Tibial nerve (tissue), 4 donors: Measurements from ENCODE around the gene SLC37A1. TPM values are rescaled to one million over a fixed set of nuclear protein-coding genes. Genes with fewer than 3 reads are reported as not detected.

Experiments
- DNase-seq, 2 donors: peaks; one replicate each; pipeline ENCODE4 v3.0.0-alpha.2; 2019; ENCODE audit warnings: low spot score in 2 of 2
- H3K27ac ChIP-seq, 4 donors: fragments of 200-600 bp; sonication (generic) in 3 of 4; one replicate each; pipeline ENCODE4 v1.5.1; 2017 to 2019; ENCODE audit warnings: mild to moderate bottlenecking in 1 of 4
- H3K27me3 ChIP-seq, 2 donors: fragments of 200-600 bp; sonication (generic) in 1 of 2; one replicate each; pipeline versions ENCODE4 v1.5.1 to v1.6.0; 2017 to 2019
- H3K36me3 ChIP-seq, 3 donors: fragments of 200-600 bp; sonication (generic); one replicate each; pipeline ENCODE4 v1.5.1; 2018 to 2019
- H3K4me1 ChIP-seq, 4 donors: fragments of 200-600 bp; sonication (generic) in 3 of 4; one replicate each; pipeline ENCODE4 v1.5.1; 2017 to 2019
- H3K4me3 ChIP-seq, 4 donors: fragments of 200-600 bp; sonication (generic) in 3 of 4; one replicate each; pipeline ENCODE4 v1.5.1; 2017 to 2019; ENCODE audit warnings: mild to moderate bottlenecking in 1 of 4, moderate library complexity in 1 of 4
- H3K9me3 ChIP-seq, 4 donors: fragments of 200-600 bp; sonication (generic) in 3 of 4; one replicate each; pipeline ENCODE4 v1.5.1; 2017 to 2019
- EP300 ChIP-seq, 2 donors: sonication (generic); formaldehyde crosslinking; IDR thresholded peaks; one replicate each; pipeline ENCODE4 v1.6.1; 2017; ENCODE audit warnings: antibody characterized with exemption in 2 of 2, mild to moderate bottlenecking in 1 of 2
- POLR2A ChIP-seq, 2 donors: fragments of 450-650 bp; IDR thresholded peaks; one replicate each; pipeline ENCODE4 v1.6.1; 2017; ENCODE audit warnings: antibody characterized with exemption in 2 of 2, mild to moderate bottlenecking in 2 of 2, moderate library complexity in 2 of 2
- WGBS, 2 donors: methylation state at CpG; one replicate each; pipeline ENCODE4 v1.1.5; 2018; 5-methylcytosine and 5-hydroxymethylcytosine counted together
- total RNA-seq, 4 donors: library from RNA; depleted of rRNA; stranded (reverse); fragments of >200 nt; gene quantifications; one replicate each; pipeline ENCODE4 v1.1.0, GENCODE V29; 2016
- TF ChIP-seq, protein P1 (sequence below), 5 experiments: fragments of 200-600 bp in 3 of 5; fragments of 450-650 bp in 2 of 5; sonication (generic) in 3 of 5; IDR thresholded peaks; one replicate each; pipeline ENCODE4 v1.5.1; 2016 to 2019; ENCODE audit warnings: antibody characterized with exemption in 5 of 5, mild to moderate bottlenecking in 3 of 5, moderate library complexity in 2 of 5

The SLC37A1 gene
- total RNA-seq, 4 donors from 2014 or later = 4.4 to 6.7 (median 5.0) TPM

DNA sequence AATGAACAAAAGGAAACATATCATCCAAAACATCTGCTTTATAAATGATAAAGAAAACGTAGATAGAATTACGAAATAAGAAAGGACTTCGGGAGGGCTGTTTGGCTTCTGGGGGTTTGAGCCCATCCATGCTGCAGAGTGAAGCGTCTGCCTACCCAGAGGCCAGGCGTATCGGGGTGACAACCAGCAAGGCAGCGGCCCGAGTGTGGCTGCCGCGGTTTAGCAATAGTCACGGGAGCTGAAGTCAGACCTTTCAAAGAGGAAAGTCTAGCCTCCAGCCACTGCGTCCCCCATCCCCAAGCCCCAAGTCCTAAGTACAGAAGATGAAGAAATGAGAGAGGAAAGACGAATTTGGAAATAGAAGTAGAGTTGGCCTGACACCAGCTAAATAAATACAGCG, 8.6 kb downstream of the SLC37A1 start:
- WGBS, 2 donors = 92 to 95% methylated on average over 14 of the region's 14 CpGs
- peaks cover 0 to 27% (median 0%) of the 10 kb centered on the region in 3 donors for H3K36me3 ChIP-seq
- no peaks in the 10 kb centered on the region for H3K9me3 ChIP-seq
- H3K27me3 ChIP-seq = no peaks in the 10 kb centered on the region
- TF ChIP-seq POLR2A (IDR thresholded peaks at IDR 0.05) (no peak), EP300 (IDR thresholded peaks at IDR 0.05) (no peak)
- TF ChIP-seq, protein P1, sequence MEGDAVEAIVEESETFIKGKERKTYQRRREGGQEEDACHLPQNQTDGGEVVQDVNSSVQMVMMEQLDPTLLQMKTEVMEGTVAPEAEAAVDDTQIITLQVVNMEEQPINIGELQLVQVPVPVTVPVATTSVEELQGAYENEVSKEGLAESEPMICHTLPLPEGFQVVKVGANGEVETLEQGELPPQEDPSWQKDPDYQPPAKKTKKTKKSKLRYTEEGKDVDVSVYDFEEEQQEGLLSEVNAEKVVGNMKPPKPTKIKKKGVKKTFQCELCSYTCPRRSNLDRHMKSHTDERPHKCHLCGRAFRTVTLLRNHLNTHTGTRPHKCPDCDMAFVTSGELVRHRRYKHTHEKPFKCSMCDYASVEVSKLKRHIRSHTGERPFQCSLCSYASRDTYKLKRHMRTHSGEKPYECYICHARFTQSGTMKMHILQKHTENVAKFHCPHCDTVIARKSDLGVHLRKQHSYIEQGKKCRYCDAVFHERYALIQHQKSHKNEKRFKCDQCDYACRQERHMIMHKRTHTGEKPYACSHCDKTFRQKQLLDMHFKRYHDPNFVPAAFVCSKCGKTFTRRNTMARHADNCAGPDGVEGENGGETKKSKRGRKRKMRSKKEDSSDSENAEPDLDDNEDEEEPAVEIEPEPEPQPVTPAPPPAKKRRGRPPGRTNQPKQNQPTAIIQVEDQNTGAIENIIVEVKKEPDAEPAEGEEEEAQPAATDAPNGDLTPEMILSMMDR (IDR thresholded peaks at IDR 0.05) = no peak
- no peak for DNase-seq
- H3K4me1 ChIP-seq = peaks cover 0 to 24% (median 17%) of the 10 kb centered on the region in 4 donors
- no peak overlapping the region for H3K4me3 ChIP-seq
- H3K27ac ChIP-seq = no peak overlapping the region

DNA sequence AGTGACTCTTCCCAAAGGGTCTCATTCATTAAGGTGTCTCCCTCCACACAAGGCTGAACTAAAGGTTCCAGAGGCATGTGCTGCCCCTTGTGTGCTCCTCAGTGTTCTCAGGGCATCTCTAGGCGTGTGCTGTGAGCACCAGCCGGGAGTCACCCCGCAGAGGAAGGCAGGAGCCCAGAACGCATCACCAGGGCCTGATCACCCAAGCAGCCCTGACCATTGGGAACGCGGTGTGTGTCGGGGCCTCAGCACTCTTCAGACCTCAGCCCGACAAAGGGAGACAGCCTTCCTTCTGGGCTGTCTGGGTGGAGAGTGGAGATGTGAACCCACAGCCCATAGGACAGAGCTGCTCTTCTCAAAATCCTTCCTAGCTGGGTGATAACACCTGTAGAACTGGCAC, 9.1 kb downstream of the SLC37A1 start:
- H3K36me3 ChIP-seq = peaks cover 0 to 27% (median 0%) of the 10 kb centered on the region in 3 donors
- H3K4me3 ChIP-seq = no peak overlapping the region
- H3K4me1 ChIP-seq = peaks cover 0 to 29% (median 17%) of the 10 kb centered on the region in 4 donors
- no peak for DNase-seq
- TF ChIP-seq POLR2A (IDR thresholded peaks at IDR 0.05) (no peak), EP300 (IDR thresholded peaks at IDR 0.05) (no peak)
- TF ChIP-seq, protein P1 (IDR thresholded peaks at IDR 0.05) = no peak
- 88 to 98% methylated on average over 1 to 8 of the region's 8 CpGs for WGBS, 2 donors
- H3K9me3 ChIP-seq = no peaks in the 10 kb centered on the region
- H3K27me3 ChIP-seq = no peaks in the 10 kb centered on the region
- H3K27ac ChIP-seq = no peak overlapping the region

GRCh38 chr21:42523211-42523610, 9.6 kb downstream of the SLC37A1 start:
- 88 to 89% methylated on average over 6 to 7 of the region's 7 CpGs for WGBS, 2 donors
- peak overlapping the region in 2 of 4 donors; percentile 12 to 80 for H3K27ac ChIP-seq
- no peak for DNase-seq

GRCh38 chr21:42523941-42524340, 10.3 kb downstream of the SLC37A1 start:
- Histone ChIP-seq H3K9me3 (no peaks in the 10 kb centered on the region), H3K4me1 (peaks cover 0 to 33% (median 17%) of the 10 kb centered on the region in 4 donors), H3K4me3 (no peak overlapping the region), H3K27ac (peak overlapping the region; percentile 52 to 80 (median 76)), H3K36me3 (peaks cover 0 to 22% (median 0%) of the 10 kb centered on the region in 3 donors), H3K27me3 (no peaks in the 10 kb centered on the region)
- DNase-seq = no peak
- TF ChIP-seq, protein P1 (IDR thresholded peaks at IDR 0.05) = no peak
- TF ChIP-seq EP300 (IDR thresholded peaks at IDR 0.05) = no peak
- no peak for TF ChIP-seq POLR2A (IDR thresholded peaks at IDR 0.05)
- 78 to 88% methylated on average over 9 of the region's 9 CpGs for WGBS, 2 donors

More at GRCh38 chr21:42523211-42523610, 9.6 kb downstream of the SLC37A1 start:
- no peak for TF ChIP-seq POLR2A (IDR thresholded peaks at IDR 0.05)
- TF ChIP-seq EP300 (IDR thresholded peaks at IDR 0.05) = no peak
- TF ChIP-seq, protein P1 (IDR thresholded peaks at IDR 0.05) = no peak
- no peak overlapping the region for H3K4me3 ChIP-seq
- H3K9me3 ChIP-seq = no peaks in the 10 kb centered on the region
- no peaks in the 10 kb centered on the region for H3K27me3 ChIP-seq
- H3K4me1 ChIP-seq = peaks cover 0 to 31% (median 17%) of the 10 kb centered on the region in 4 donors
- peaks cover 0 to 27% (median 0%) of the 10 kb centered on the region in 3 donors for H3K36me3 ChIP-seq

- H3K9me3 ChIP-seq = no peaks in the 10 kb centered on the region
- TF ChIP-seq EP300 (IDR thresholded peaks at IDR 0.05) = no peak
- TF ChIP-seq POLR2A (IDR thresholded peaks at IDR 0.05) = no peak
- TF ChIP-seq, protein P1 (IDR thresholded peaks at IDR 0.05) = no peak
- H3K27me3 ChIP-seq = no peaks in the 10 kb centered on the region
- H3K36me3 ChIP-seq = peaks cover 0 to 17% (median 0%) of the 10 kb centered on the region in 3 donors
- DNase-seq = peak; percentile 54 to 69
- H3K27ac ChIP-seq = peak overlapping the region; percentile 52 to 80 (median 76)
- H3K4me3 ChIP-seq = peak overlapping the region in 3 of 4 donors; percentile 3 to 38 (median 17)
- WGBS, 2 donors = 9 to 18% methylated on average over 9 to 17 of the region's 17 CpGs
- peaks cover 0 to 33% (median 17%) of the 10 kb centered on the region in 4 donors for H3K4me1 ChIP-seq
These were observed 10.8 kb downstream of the SLC37A1 start for GRCh38 chr21:42524341-42525028.
